HEK293 (cell line): Measurements from ENCODE around the gene ZSCAN1.

ENCODE experiments used
- CTCF ChIA-PET: fragments of 350-600 bp; formaldehyde crosslinking; extraction: SDS; loops from one replicate; lab custom pipeline; 2021; ENCODE audit warnings: antibody characterized with exemption; lab: Yijun Ruan, JAX
- POLR2A ChIA-PET: fragments of 300-600 bp; formaldehyde crosslinking; extraction: SDS; loops from one replicate; lab custom pipeline; 2020; ENCODE audit warnings: antibody characterized with exemption, inconsistent platforms; lab: Yijun Ruan, JAX
- H3K27ac ChIP-seq: fragments of 200-500 bp; sonication (Bioruptor generic); 2 replicates; pipeline ENCODE4 v1.5.1; 2014; ENCODE audit warnings: low read depth, low read length, control low read depth, inconsistent platforms; ENCODE audit errors: extremely low read depth
- H3K36me3 ChIP-seq, 2 experiments: fragments of 200-500 bp in 1 of 2; sonication (Bioruptor generic) in 1 of 2; 1 replicate in 1 of 2; 2 replicates in 1 of 2; pipeline ENCODE4 v1.5.1; 2014 to 2017; ENCODE audit warnings: inconsistent platforms in 2 of 2, low read length in 2 of 2; ENCODE audit not compliant: control insufficient read depth in 2 of 2, insufficient read depth in 1 of 2
- H3K4me1 ChIP-seq: fragments of 200-500 bp; sonication (Bioruptor generic); 2 replicates; pipeline ENCODE4 v1.5.1; 2014; ENCODE audit warnings: mild to moderate bottlenecking, low read length, inconsistent platforms; ENCODE audit not compliant: control insufficient read depth, insufficient read depth
- H3K4me3 ChIP-seq: 2 replicates; pipeline ENCODE4 v1.5.1; 2011; ENCODE audit warnings: low read depth, mild to moderate bottlenecking, control low read depth, low read length, moderate library complexity
- H3K9me3 ChIP-seq: fragments of 200-500 bp; sonication (Bioruptor generic); 2 replicates; pipeline ENCODE4 v1.5.1; 2014; ENCODE audit warnings: low read depth, low read length, inconsistent platforms; ENCODE audit not compliant: control insufficient read depth, insufficient read depth
- HOXC10 ChIP-seq: sonication (generic); formaldehyde crosslinking; IDR thresholded peaks from 2 replicates; pipeline ENCODE4 v1.8.1; 2023; ENCODE audit warnings: mild to moderate bottlenecking, missing genetic modification reagents
- IKZF3 ChIP-seq: fragments of 450-650 bp; IDR thresholded peaks from 2 replicates; pipeline ENCODE4 v1.5.0; 2018; ENCODE audit warnings: missing biosample characterization, mild to moderate bottlenecking, missing genetic modification characterization, moderate library complexity
- MEIS1 ChIP-seq: sonication (generic); formaldehyde crosslinking; IDR thresholded peaks from 2 replicates; pipeline ENCODE4 v1.8.1; 2022; ENCODE audit warnings: missing genetic modification reagents, mild to moderate bottlenecking, borderline replicate concordance
- SP2 ChIP-seq: fragments of 450-650 bp; formaldehyde crosslinking; IDR thresholded peaks from 2 replicates; pipeline ENCODE4 v1.5.1; 2016; ENCODE audit warnings: missing biosample characterization, missing genetic modification characterization
- YY1 ChIP-seq: fragments of 450-650 bp; formaldehyde crosslinking; IDR thresholded peaks from 2 replicates; pipeline ENCODE4 v1.5.1; 2018; ENCODE audit warnings: missing biosample characterization, missing genetic modification characterization
- ZNF140 ChIP-seq: fragments of 450-650 bp; formaldehyde crosslinking; IDR thresholded peaks from 2 replicates; pipeline ENCODE4 v1.5.1; 2016; ENCODE audit warnings: missing biosample characterization, missing genetic modification characterization
- ZNF24 ChIP-seq: fragments of 450-650 bp; formaldehyde crosslinking; IDR thresholded peaks from 2 replicates; pipeline ENCODE4 v1.5.1; 2016; ENCODE audit warnings: missing biosample characterization, missing genetic modification characterization
- ZNF404 ChIP-seq: fragments of 450-650 bp; formaldehyde crosslinking; IDR thresholded peaks from 2 replicates; pipeline ENCODE4 v1.5.1; 2017; ENCODE audit warnings: missing biosample characterization, missing genetic modification characterization
- ZNF423 ChIP-seq: fragments of 450-650 bp; formaldehyde crosslinking; IDR thresholded peaks from 2 replicates; pipeline ENCODE4 v1.5.1; 2016; ENCODE audit warnings: missing biosample characterization, missing genetic modification characterization
- ZNF530 ChIP-seq: fragments of 450-650 bp; formaldehyde crosslinking; IDR thresholded peaks from 2 replicates; pipeline ENCODE4 v1.5.1; 2016; ENCODE audit warnings: low read depth, missing biosample characterization, missing genetic modification characterization
- ZNF544 ChIP-seq: fragments of 450-650 bp; formaldehyde crosslinking; IDR thresholded peaks from 2 replicates; pipeline ENCODE4 v1.5.0; 2017; ENCODE audit warnings: missing biosample characterization, missing genetic modification characterization
- ZNF626 ChIP-seq: fragments of 450-650 bp; sonication (Bioruptor Pico); formaldehyde crosslinking; IDR thresholded peaks from 2 replicates; pipeline ENCODE4 v1.5.1; 2018; ENCODE audit warnings: missing biosample characterization, missing genetic modification characterization, inconsistent platforms
- ZNF747 ChIP-seq: fragments of 450-650 bp; formaldehyde crosslinking; IDR thresholded peaks from 2 replicates; pipeline ENCODE4 v1.5.1; 2016; ENCODE audit warnings: missing biosample characterization, missing genetic modification characterization
- ZNF785 ChIP-seq: fragments of 450-650 bp; formaldehyde crosslinking; IDR thresholded peaks from 2 replicates; pipeline ENCODE4 v1.5.1; 2016; ENCODE audit warnings: missing biosample characterization, missing genetic modification characterization
- ZNF837 ChIP-seq: fragments of 450-650 bp; formaldehyde crosslinking; IDR thresholded peaks from 2 replicates; pipeline ENCODE4 v1.5.1; 2016; ENCODE audit warnings: missing biosample characterization, missing genetic modification characterization
- TF ChIP-seq, protein P1 (sequence below): fragments of 450-650 bp; formaldehyde crosslinking; IDR thresholded peaks from 2 replicates; pipeline ENCODE4 v1.5.1; 2016; ENCODE audit warnings: missing biosample characterization, missing genetic modification characterization
- TF ChIP-seq, protein P2 (sequence below): fragments of 450-650 bp; formaldehyde crosslinking; IDR thresholded peaks from 2 replicates; pipeline ENCODE4 v1.5.1; 2017; ENCODE audit warnings: missing biosample characterization, missing genetic modification characterization
- TF ChIP-seq, protein P3 (sequence below): fragments of 450-650 bp; formaldehyde crosslinking; IDR thresholded peaks from 2 replicates; pipeline ENCODE4 v1.5.1; 2016; ENCODE audit warnings: missing biosample characterization, missing genetic modification characterization
- TF ChIP-seq, protein P4 (sequence below): fragments of 450-650 bp; formaldehyde crosslinking; IDR thresholded peaks from 2 replicates; pipeline ENCODE4 v1.5.1; 2016; ENCODE audit warnings: missing biosample characterization, missing genetic modification characterization

The ZSCAN1 gene

DNA sequence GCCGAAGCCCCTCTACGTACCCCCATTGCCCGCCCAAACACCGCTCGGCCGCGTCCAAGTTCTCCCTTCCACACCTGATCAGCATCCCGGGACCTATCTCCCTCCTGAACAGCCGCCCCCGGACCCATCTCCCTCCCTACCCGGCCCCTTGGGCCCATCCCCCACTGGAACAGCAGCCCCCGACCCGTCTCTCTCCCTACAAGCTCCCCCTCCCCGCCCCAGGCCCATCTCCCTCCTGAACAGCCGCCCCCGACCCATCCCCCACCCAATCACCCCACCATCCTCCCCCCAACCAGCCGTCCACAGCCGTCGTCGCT is 610 bp downstream of the ZSCAN1 start:
- CTCF ChIA-PET, result no interaction called here

DNA sequence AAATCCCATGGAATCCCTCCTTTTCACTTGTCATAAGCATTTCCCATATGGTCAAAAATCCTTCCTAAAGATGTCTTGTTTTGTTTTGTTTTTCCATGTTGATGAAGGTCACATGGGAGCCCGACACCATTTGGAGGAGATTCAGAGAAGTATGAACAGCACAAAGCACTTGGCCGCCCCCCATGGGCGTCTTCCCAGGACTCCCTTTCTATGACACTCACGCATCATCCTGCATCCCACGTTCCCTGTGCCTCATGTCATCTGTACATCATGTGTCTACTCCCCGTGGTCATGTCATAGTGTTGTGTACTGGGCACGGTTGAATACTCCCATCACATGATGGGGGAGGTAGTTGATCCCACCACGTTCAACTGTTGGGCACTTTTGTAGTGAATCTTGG is 2.0 kb downstream of the ZSCAN1 start:
- CTCF ChIA-PET, result no interaction called here
- Histone ChIP-seq H3K27ac (no peak overlapping the region), H3K36me3 (no peaks in the 10 kb centered on the region), H3K4me3 (no peak overlapping the region), H3K9me3 (no peaks in the 10 kb centered on the region), H3K4me1 (no peaks in the 10 kb centered on the region)
- POLR2A ChIA-PET, result no interaction called here
- no peak for TF ChIP-seq ZNF423 (tag by site-specific recombination)

More for the DNA sequence above, 610 bp downstream of the ZSCAN1 start:
- POLR2A ChIA-PET, result no interaction called here
- no peaks in the 10 kb centered on the region for H3K4me1 ChIP-seq
- no peaks in the 10 kb centered on the region for H3K36me3 ChIP-seq
- H3K27ac ChIP-seq, result no peak overlapping the region
- TF ChIP-seq ZNF544 (tag by site-specific recombination), result no peak
- no peak for TF ChIP-seq SP2 (tag by site-specific recombination)
- TF ChIP-seq ZNF24, result no peak
- TF ChIP-seq, protein P1, sequence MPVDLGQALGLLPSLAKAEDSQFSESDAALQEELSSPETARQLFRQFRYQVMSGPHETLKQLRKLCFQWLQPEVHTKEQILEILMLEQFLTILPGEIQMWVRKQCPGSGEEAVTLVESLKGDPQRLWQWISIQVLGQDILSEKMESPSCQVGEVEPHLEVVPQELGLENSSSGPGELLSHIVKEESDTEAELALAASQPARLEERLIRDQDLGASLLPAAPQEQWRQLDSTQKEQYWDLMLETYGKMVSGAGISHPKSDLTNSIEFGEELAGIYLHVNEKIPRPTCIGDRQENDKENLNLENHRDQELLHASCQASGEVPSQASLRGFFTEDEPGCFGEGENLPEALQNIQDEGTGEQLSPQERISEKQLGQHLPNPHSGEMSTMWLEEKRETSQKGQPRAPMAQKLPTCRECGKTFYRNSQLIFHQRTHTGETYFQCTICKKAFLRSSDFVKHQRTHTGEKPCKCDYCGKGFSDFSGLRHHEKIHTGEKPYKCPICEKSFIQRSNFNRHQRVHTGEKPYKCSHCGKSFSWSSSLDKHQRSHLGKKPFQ, result no peak
- TF ChIP-seq HOXC10 (CRISPR knock-in tag), result no peak
- TF ChIP-seq ZNF785, result no peak
- no peak for TF ChIP-seq ZNF626 (tag by site-specific recombination)
- TF ChIP-seq, protein P2, sequence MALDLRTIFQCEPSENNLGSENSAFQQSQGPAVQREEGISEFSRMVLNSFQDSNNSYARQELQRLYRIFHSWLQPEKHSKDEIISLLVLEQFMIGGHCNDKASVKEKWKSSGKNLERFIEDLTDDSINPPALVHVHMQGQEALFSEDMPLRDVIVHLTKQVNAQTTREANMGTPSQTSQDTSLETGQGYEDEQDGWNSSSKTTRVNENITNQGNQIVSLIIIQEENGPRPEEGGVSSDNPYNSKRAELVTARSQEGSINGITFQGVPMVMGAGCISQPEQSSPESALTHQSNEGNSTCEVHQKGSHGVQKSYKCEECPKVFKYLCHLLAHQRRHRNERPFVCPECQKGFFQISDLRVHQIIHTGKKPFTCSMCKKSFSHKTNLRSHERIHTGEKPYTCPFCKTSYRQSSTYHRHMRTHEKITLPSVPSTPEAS (tag by site-specific recombination), result no peak
- TF ChIP-seq, protein P3, sequence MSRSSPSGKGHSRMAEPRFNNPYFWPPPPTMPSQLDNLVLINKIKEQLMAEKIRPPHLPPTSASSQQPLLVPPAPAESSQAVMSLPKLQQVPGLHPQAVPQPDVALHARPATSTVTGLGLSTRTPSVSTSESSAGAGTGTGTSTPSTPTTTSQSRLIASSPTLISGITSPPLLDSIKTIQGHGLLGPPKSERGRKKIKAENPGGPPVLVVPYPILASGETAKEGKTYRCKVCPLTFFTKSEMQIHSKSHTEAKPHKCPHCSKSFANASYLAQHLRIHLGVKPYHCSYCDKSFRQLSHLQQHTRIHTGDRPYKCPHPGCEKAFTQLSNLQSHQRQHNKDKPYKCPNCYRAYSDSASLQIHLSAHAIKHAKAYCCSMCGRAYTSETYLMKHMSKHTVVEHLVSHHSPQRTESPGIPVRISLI (tag by site-specific recombination), result no peak
- no peak for TF ChIP-seq ZNF530 (tag by site-specific recombination)
- no peak for TF ChIP-seq ZNF140 (tag by site-specific recombination)
- TF ChIP-seq ZNF404, result no peak
- no peak for TF ChIP-seq ZNF747
- TF ChIP-seq IKZF3 (tag by site-specific recombination), result no peak
- TF ChIP-seq MEIS1 (CRISPR knock-in tag), result no peak
- TF ChIP-seq, protein P4, sequence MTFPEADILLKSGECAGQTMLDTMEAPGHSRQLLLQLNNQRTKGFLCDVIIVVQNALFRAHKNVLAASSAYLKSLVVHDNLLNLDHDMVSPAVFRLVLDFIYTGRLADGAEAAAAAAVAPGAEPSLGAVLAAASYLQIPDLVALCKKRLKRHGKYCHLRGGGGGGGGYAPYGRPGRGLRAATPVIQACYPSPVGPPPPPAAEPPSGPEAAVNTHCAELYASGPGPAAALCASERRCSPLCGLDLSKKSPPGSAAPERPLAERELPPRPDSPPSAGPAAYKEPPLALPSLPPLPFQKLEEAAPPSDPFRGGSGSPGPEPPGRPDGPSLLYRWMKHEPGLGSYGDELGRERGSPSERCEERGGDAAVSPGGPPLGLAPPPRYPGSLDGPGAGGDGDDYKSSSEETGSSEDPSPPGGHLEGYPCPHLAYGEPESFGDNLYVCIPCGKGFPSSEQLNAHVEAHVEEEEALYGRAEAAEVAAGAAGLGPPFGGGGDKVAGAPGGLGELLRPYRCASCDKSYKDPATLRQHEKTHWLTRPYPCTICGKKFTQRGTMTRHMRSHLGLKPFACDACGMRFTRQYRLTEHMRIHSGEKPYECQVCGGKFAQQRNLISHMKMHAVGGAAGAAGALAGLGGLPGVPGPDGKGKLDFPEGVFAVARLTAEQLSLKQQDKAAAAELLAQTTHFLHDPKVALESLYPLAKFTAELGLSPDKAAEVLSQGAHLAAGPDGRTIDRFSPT (tag by site-specific recombination), result no peak
- TF ChIP-seq ZNF837 (tag by site-specific recombination), result no peak
- no peak for TF ChIP-seq YY1
- no peak overlapping the region for H3K4me3 ChIP-seq
- H3K9me3 ChIP-seq, result no peaks in the 10 kb centered on the region
